Hematopoietic multipotent progenitor cell treated with erythropoietin and hydrocortisone succinate and interleukin-3 and kit ligand, for 4 days (in vitro differentiated cells): ENCODE data around the gene NPSR1.
"Not testable (repeated sequence)": the region's sequence is repeated elsewhere in the genome, so short reads cannot be mapped to it uniquely, and the experiment has no call there.

Source experiments
- DNase-seq: peaks from one replicate; pipeline ENCODE4 v3.0.0-alpha.2; 2015

Gene NPSR1, protein sequence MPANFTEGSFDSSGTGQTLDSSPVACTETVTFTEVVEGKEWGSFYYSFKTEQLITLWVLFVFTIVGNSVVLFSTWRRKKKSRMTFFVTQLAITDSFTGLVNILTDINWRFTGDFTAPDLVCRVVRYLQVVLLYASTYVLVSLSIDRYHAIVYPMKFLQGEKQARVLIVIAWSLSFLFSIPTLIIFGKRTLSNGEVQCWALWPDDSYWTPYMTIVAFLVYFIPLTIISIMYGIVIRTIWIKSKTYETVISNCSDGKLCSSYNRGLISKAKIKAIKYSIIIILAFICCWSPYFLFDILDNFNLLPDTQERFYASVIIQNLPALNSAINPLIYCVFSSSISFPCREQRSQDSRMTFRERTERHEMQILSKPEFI

DNA sequence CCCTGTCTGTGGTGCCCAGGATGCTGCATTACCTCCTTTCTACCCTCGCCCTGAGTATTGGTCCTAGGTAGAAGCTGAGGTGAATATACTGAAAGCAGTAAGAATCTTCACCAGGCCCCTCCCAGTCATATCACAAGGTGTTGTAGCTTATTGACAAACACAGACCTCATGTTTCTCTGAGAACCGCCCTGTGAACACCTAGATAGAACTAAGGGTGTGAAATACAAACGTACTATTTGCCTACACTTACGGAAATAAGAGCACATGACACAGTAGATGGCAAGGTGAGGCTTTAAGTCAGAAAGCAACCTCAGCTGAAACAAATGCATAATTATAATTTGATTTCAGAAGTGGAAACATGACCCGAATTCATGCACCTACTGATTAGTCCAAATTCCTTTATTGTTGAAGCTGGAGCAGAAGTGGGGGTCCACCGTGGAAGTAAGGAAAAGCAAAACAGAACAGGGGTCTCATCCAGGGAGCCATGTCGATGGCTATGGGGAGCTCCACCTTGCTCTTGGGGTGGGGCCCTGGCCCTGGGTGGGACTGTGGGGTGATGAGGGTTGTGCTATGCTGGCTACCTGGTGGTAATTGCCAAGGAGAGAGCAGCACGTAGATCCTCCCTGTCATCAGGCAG, at the start of gene NPSR1:
NPSR1 (plus strand) TSS at position 587 of the 637 bp plus-strand sequence. CDS start 195 bp downstream, outside the sequence.
- DNase-seq: no peak

DNA sequence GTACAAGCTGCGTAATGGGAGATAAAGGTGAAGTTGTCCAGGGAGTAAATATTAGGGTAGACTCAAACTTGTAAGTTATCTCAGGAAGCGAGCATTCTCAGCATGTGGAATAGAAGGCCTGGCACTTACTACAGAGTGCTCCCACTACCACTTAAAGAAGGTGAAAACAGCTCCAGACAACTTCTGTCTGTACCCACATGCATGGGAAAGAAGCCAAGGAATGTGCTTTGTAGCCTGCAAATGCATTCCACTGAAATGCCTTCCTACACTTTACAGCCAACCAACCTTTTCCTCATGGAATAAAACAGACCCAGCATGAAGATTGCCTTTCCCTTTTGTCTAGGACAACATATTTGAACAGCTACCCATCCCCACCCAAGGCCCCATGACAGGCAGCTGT, 45.4 kb upstream of the NPSR1 start:
- no peak for DNase-seq

DNA sequence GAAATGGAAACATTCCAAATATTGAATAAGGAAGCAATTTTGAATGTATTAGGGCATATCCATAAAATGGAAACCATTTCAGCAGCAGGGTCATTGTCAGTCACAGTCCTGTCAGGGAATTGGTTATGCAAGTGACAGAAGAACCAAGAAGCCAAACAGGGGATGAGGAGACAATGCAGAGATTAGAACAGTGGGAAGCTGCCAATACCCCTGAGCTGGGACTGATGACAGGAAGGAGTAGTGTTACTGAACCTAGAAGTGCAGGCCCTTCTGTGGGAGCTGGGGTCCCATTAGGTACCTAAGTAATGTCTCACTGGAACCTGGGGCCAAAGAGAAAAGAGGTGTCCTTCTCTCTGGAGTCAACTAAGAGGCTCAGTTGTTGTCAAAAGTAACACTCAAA, 37.6 kb upstream of the NPSR1 start:
- no peak for DNase-seq

DNA sequence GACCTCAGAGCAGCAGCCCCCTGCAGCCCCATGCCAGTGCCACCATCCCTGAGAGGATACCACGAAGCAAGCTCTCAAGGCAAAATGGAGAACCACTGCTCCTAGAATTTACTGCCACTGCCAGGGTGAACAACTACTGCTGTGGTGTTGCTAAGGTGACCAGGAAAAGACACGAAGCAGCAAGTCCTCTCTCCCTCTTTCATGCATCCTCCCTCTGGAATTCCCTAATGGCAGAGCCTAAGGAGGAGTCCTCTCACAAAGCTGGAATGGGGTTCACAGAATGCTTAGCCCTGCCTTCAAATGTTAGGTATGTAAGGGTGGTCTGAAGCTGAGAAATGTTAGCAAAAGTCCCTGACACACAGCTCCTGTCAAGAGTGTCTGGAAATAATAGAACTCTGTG, 35.8 kb upstream of the NPSR1 start:
- no peak for DNase-seq

DNA sequence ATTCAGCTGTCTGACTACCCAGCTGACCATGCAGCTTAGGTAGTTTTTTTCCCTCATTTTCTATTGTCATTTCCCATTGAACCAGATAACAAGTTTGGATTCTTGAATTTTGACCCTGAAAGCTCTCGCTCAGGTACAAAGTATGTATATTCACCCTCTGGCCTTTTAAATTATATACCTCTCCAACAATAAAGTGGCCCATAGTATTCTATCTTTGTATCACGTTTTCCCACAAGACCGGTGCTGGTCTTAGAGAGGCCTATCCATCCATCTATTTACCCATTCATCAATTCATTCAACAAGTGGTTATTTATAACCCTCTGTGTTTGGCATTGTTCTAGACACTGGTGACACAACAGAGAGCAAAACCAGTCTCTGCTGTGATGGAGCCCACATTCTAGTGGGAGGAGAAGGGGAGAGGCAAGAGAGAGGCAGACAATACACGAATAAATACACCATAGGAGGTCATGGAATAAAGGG, 35.2 kb upstream of the NPSR1 start:
- DNase-seq: no peak

DNA sequence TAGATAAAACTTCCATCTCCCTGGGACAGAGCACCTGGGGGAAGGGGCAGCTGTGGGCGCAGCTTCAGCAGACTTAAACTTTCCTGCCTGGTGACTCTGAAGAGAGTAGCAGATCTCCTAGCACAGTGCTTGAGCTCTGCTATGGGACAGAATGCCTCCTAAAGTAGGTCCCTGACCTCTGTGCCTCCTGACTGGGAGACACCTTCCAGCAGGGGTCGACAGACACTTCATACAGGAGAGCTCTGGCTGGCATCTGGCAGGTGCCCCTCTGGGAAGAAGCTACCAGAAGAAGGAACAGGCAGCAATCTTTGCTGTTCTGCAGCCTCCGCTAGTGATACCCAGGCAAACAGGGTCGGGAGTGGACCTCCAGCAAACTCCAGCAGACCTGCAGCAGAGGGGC, 29.4 kb upstream of the NPSR1 start:
- DNase-seq: not testable (repeated sequence)

DNA sequence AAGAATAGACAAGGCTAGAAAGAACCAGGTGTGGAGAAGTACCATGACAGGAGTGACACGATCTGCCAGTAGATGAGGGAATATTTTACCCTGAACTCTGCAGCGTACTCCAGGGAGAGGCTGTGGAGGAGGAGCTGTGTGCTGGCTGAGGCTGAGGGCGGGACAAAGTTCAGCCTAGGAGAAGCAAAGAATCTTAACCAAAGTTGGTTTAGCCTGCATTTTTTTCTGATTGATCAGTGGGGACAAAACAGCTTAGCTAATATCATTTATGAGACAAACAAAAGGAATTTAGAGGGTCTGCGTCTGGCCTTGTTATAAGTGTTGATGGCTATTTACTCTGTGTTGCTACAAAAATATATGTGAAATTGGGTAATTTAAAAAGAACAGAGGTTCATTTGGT, 5.2 kb upstream of the NPSR1 start:
- no peak for DNase-seq

DNA sequence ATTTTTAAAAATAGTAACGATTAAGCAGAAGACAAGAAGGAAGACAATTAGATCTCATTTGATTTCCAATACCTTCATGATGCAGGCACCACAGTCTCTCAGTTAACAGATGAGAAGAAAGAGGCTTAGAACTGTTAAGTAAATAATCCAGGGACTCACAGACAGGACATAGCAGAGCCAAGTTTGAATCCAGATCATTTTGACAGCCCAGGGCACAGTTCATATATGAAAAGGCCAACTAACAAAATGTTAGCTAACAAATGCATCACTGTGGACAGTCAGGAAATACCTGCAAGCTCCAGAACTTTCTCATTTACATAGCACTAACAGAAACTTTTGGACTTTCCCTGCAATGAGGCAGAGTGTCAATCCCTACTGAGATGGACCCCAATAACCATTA, 4.2 kb upstream of the NPSR1 start:
- DNase-seq: no peak

DNA sequence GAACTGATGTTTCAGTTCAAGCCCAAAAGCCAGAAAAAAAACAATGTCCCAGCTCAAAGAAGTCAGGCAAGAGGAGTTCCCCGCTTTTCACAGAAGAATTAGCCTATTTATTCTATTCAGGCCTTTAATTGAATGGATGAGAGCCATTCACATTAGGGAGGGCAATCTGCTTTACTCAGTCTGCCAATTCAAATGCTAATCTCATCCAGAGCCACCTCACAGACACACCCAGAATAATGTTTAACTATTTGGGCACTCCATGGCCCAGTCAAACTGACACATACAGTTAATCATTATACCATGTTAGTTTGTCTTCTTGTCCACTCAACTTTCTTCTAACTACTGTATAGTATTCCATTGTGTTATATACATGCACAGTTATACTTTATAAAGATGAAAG, 2.6 kb upstream of the NPSR1 start:
- DNase-seq: no peak

DNA sequence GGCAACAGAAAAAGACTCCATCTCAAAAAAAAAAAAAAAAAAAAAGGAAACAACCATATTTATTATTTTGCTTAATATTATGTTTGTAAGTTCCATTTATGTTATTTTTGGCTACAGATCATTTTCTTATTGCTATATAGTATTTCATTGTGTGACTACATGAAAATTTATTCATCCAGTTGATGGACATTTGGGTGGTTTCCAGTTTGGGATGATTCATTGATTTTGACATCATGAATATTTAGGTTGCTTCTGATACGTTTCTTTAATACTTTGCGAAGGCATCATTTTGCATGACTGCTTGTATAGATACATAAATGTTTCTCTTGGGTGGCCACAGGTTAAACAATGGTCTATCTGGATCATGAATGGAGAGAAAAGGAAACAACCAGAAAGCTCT, 2.0 kb upstream of the NPSR1 start:
- no peak for DNase-seq

DNA sequence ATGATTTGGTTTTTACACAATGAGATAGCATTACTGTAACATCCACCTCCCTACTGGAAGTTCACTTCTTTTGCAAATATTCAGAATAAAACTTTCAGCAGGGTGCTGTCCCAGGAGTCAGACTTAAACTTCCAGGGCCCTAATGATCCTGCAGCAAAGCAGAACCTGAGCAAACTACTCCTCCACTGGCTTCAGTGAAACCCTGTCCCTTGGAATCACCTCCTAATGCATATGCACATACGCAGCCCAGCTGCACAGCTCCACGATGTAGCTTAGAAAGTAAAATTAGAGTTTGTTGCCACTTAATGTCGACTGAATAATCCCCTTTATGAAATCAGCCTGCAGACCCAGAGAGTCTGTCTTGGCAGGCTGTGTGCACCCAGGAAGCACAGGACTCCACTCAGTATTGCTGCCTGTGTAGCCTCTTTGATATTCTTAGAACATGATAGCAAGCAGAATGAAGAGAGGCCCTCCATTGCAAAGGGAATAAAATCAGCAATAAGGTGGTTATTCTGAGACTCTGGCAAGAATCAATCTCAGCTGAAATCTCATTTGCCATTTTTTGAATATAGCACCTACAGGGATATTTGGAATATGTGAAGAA, 1.6 kb downstream of the NPSR1 start:
- DNase-seq: no peak

DNA sequence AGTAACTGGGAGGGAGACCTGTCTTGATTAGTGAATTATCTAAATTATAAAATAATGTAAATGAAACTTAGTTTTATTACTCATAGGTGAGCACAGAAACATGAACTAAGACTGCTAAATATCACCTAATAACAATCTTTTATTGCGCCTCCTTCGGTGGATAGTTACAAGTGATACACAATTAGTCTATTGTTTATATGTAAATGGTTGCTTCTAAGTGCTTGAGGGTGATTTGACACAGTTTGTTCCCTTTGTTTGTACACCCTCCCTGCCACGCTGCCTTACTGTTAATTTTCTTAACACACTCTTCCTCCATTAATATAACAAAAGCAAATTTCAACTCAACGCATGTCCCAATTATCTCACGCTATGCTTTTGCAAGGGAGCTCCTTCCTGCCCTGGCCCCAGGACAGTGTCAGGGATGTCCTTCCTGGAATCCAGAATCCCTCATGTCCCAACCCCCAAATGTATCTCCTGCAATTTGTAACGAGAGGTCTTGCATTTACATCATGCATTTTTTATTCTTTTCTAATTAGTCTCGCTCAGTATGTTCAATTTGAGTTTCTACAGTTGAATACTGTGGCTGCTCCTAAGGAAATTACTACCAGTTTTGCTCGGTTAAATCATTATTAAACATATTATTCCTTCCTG, 4.2 kb downstream of the NPSR1 start:
- DNase-seq: no peak

DNA sequence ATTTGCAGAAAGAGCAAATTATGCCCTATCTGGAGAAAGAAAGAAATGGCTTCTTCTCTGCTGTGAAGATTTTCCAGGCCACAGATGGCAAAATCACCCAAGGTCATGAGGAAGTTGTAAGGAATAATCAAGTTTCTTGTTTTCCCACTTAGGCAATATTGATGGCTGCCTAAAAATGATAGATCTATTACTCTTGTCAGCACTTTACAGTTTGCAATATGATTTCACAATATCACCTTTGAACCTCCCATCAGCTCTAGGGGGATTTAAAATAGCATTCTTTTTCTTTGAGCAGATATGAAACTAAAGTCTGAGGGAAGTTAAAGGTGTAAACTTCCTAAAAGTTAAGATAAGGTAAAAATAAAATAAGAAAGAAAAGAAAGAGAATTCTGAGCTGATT, 6.7 kb downstream of the NPSR1 start:
- no peak for DNase-seq

DNA sequence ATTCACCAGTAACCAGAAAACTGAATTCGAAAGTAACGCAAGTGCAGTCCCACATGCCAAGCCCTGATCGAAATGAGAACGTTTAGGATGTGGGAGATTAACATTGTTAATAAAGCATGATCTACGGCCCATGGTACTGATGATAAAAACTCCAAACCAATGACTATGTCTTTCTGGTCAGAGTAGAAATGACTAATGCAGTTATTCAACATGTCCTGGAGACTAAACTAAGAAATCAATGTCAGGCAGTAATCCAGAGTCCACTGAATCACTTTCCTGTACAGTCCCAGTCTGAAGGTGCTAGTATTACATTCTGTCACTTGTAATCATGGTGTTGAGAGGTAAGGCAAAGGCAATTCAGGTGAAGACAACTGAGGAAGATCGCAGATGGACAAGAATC, 14.4 kb downstream of the NPSR1 start:
- no peak for DNase-seq

DNA sequence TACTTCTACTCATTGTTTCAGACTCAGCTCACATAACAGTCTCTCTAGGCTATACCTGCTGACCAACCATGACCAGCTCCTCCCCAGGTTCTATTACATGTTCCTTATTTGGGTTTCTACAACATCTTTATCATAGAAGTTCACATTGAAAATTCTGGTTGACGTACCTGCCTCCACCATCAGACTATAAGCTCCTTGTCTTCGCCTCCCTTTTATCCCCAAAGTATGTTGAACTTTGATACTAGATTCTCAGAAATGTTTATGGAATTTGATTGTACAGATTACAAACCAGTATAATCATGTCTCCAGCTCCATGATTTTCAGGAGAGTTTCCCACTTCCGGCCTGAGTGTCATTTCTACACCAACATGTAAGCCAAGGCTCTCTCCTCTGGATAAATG, 15.0 kb downstream of the NPSR1 start:
- no peak for DNase-seq

DNA sequence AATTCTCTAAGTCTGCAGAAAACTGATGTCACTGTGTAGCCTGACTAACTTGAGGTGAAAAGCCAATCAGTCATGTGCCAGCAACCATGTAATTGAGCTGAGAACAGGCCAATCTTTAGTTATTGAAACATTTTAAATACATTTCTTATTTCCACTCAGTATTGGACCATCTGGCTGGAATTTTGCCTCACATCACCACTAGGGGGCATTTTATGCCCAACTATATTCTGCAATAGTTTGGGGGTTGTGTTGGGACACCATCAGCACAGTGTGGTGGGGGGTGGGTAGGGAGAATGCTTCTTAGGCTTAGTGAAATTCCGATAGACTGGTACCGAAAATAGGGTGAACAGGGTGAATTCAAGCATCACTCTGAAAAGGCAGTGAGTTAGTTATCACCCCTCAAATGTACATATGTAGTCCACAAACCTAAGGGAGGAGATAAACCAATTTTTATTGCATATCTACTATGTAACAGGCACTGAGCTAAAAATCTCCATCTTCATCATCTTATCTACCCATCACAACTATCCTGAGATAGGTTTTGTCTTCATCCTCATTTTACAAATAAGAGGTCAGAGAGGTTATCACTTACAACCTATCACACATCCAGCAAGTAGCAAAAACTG, 17.8 kb downstream of the NPSR1 start:
- DNase-seq: peak; percentile 40

DNA sequence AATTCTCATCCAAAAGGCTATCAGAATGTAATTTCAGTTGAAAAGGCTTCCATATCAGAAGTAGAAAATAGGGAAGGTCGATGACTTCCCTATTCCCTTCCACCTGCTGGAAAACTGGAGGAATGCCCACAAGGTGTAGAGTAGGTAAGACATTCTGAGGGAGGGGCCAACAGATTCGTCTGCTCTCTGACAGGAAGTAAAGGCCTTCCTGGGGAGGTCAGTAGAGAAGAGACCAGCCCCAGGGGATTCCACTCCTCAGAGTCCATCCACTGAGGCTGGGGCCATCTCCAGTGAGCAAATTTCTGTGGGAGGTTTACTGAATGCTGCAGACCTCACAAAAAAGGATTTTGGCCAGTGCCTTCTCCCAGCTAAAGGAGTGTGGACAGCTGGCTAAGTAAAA, 19.5 kb downstream of the NPSR1 start:
- DNase-seq: no peak

DNA sequence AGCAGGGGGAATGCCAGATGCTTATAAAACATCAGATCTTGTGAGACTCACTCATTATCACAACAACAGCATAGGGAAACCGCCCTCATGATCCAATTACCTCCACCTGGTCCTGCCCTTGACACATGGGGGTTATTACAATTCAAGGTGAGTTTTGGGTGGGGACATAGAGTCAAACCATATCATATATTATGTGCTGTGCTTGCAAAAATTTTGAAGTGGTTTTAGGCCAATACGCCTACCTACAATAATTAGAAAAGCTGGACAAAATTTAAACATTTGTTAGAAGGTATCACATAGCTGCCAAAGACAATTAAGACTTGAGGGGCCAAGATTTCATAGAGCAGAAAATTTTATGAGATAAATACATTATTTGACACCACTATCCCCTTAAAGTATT, 29.5 kb downstream of the NPSR1 start:
- no peak for DNase-seq

DNA sequence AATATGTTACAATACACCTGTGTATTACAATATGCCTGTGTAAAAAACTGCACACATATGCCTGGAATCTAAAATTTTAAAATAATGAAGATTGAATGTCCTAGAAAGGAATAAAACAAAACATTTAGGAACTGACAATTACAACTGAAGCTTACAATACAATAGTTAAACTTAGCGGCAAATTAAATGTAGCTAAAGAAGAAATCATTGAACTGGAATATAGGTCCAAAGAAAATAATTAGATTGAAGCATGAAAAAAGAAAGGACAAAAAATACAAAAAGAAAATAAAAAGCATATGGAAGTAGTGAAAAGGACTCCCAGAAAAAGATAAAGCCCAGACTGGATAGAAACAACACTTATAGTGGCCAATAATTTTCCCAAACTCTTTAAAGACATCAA, 38.4 kb downstream of the NPSR1 start:
- DNase-seq: no peak

DNA sequence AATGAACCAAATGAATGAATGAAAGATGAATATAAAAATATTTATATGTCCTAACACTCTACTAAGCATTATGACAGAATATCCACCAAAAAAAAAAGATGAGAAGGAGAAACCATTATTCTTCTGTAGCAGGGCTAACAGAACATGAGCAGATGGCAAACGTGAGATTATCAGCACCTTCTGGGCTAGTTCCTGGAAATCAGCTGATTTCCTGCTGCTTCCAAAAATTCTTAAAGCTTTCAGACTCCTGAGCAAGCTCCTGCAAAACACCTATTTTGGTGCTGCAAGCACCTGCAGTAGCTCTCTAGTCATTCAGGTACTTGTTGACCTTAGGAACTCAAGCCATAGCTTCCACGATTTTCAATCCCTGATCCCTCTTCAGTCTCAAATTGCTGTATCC, 51.8 kb downstream of the NPSR1 start:
- DNase-seq: no peak

DNA sequence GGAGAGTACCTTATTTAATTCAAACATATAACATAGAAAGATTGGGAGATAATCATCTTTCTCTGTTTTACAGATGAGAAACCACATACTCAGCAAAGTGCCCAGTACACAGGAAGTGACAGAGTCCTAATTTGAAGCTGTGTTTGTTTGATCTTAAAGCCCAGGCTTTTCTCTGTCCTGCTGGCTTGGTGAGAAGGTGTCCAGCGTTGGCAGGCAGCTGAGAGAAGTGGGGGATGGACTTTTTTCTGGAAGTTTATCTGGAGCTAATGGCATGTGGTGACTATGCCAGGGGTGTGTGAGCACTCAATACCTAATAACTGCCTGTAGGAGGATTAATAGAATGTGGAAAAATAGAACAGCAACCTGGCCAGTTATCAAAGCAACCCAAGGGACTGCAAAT, 60.8 kb downstream of the NPSR1 start:
- DNase-seq: peak; percentile 34

DNA sequence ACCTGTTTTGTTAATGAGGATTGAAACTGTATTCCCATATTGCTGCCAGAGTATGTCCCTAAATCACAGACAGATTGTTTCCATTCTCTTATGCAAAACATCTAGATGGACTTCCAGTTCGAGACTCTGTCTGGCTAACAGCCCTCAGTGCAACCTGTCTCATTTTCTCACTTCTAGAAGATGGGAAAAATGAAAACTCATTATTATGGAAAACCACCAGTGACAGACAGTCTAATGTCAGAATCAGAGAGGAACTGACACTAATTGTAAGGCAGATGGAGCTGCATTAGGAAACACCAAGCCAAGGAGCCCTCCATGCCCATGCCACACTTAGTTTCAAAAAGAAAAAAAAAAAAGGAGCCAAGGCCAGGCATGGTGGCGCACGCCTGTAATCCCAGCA, 61.6 kb downstream of the NPSR1 start:
- DNase-seq: no peak

DNA sequence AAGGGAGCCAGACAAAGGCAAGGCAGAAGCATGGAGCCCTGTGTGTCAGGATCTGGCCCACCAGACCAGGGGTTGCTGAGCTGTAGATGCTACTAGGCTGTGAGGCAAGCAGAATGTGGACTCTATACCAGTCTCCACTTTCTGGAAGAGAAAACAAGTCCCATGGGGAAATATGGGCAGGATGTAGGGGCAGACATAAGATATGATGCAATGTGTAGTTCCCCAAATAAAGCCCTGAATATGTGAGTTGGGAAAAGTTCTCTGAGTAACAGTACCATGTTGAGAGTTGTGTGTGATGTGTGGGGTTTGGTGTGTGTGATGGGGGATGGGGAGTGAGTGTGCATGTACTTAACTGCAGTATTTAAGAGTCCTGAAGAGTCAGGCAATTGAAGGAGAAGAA, 62.3 kb downstream of the NPSR1 start:
- no peak for DNase-seq
